ENCODE measurements around the gene FLRT1.

Gene FLRT1

GRCh38 chr11:64001484-64002420 lies 34.0 kb upstream of the FLRT1 start:
- FAIRE-seq (no peak), DNase-seq (ENCODE audit: insufficient read length, low spot score) (no peak)
- TF ChIP-seq CTCF (IDR thresholded peaks at IDR 0.05; ENCODE audit: insufficient read depth, missing control alignments) = no peak

- FAIRE-seq = no peak
- TF ChIP-seq CTCF (IDR thresholded peaks at IDR 0.05; ENCODE audit: insufficient read depth, missing control alignments) = no peak
- no peak for DNase-seq (ENCODE audit: insufficient read length, low spot score)
These were observed 31.7 kb upstream of the FLRT1 start for GRCh38 chr11:64003807-64004589.

- no peak for TF ChIP-seq CTCF (IDR thresholded peaks at IDR 0.05; ENCODE audit: insufficient read depth, missing control alignments)
- FAIRE-seq (no peak), DNase-seq (ENCODE audit: insufficient read length, low spot score) (no peak)
These were observed 31.1 kb upstream of the FLRT1 start for GRCh38 chr11:64004590-64004984.

GRCh38 chr11:64005691-64006090 lies 30.0 kb upstream of the FLRT1 start:
- FAIRE-seq (no peak), DNase-seq (ENCODE audit: insufficient read length, low spot score) (no peak)
- TF ChIP-seq CTCF (IDR thresholded peaks at IDR 0.05; ENCODE audit: insufficient read depth, missing control alignments) = no peak

- FAIRE-seq (no peak), DNase-seq (ENCODE audit: insufficient read length, low spot score) (no peak)
- TF ChIP-seq CTCF (IDR thresholded peaks at IDR 0.05; ENCODE audit: insufficient read depth, missing control alignments) = no peak
These were observed 29.3 kb upstream of the FLRT1 start for GRCh38 chr11:64006398-64006797.

- TF ChIP-seq CTCF (IDR thresholded peaks at IDR 0.05; ENCODE audit: insufficient read depth, missing control alignments) = no peak
- DNase-seq (ENCODE audit: insufficient read length, low spot score) = no peak
- no peak for FAIRE-seq
These were observed 28.5 kb upstream of the FLRT1 start for GRCh38 chr11:64007160-64007628.
